ENCODE data around the gene DCHS2. TPM values are rescaled to one million over a fixed set of nuclear protein-coding genes. Genes with fewer than 3 reads are reported as not detected.

The DCHS2 gene
- total RNA-seq, 4 donors from 2014 or later, result 2.3 to 5.0 (median 3.2) TPM

GRCh38 chr4:154407443-154407842 is 84.2 kb downstream of the DCHS2 start:
- H3K4me1 ChIP-seq, result no peaks in the 10 kb centered on the region
- no peak overlapping the region for H3K4me3 ChIP-seq
- H3K9me3 ChIP-seq, result no peaks in the 10 kb centered on the region
- H3K27ac ChIP-seq, result no peak overlapping the region
- no peaks in the 10 kb centered on the region for H3K27me3 ChIP-seq
- H3K36me3 ChIP-seq, result no peaks in the 10 kb centered on the region
- no peak for ATAC-seq
- TF ChIP-seq EP300 (IDR thresholded peaks at IDR 0.05) (no peak), POLR2A (IDR thresholded peaks at IDR 0.05) (no peak)

GRCh38 chr4:154406018-154406795 is 85.4 kb downstream of the DCHS2 start:
- Histone ChIP-seq H3K36me3 (no peaks in the 10 kb centered on the region), H3K27me3 (no peaks in the 10 kb centered on the region), H3K27ac (no peak overlapping the region), H3K4me3 (no peak overlapping the region), H3K4me1 (no peaks in the 10 kb centered on the region), H3K9me3 (no peaks in the 10 kb centered on the region)
- TF ChIP-seq CTCF (IDR thresholded peaks at IDR 0.05), result no peak
- TF ChIP-seq POLR2AphosphoS5 (IDR thresholded peaks at IDR 0.05), result no peak
- 75% methylated on average over 4 of the region's 4 CpGs for WGBS, 2 donors (ENCODE audit: low coverage in 1 of 2)
- no peak for ATAC-seq

- TF ChIP-seq POLR2AphosphoS5 (IDR thresholded peaks at IDR 0.05), result peak; percentile 36
- TF ChIP-seq EP300 (IDR thresholded peaks at IDR 0.05), result no peak
- no peak for TF ChIP-seq POLR2A (IDR thresholded peaks at IDR 0.05)
- peak in 3 of 4 experiments; percentile 51 to 67 (median 64) for TF ChIP-seq CTCF (IDR thresholded peaks at IDR 0.05)
- Histone ChIP-seq H3K27ac (no peak overlapping the region), H3K4me1 (no peaks in the 10 kb centered on the region), H3K27me3 (no peaks in the 10 kb centered on the region), H3K9me3 (no peaks in the 10 kb centered on the region), H3K4me3 (peak overlapping the region in 1 of 2 donors; percentile 22), H3K36me3 (no peaks in the 10 kb centered on the region)
- ATAC-seq, result peak; percentile 67
- WGBS, 2 donors (ENCODE audit: low coverage in 1 of 2), result 53 to 58% methylated on average over 10 of the region's 10 CpGs
Observed at GRCh38 chr4:154399259-154399974, 92.2 kb downstream of the DCHS2 start.

GRCh38 chr4:154390324-154390723 is 101.3 kb downstream of the DCHS2 start:
- no peaks in the 10 kb centered on the region for H3K4me1 ChIP-seq
- no peak overlapping the region for H3K4me3 ChIP-seq
- no peaks in the 10 kb centered on the region for H3K9me3 ChIP-seq
- no peak overlapping the region for H3K27ac ChIP-seq
- TF ChIP-seq EP300 (IDR thresholded peaks at IDR 0.05) (no peak), POLR2AphosphoS5 (IDR thresholded peaks at IDR 0.05) (no peak), CTCF (IDR thresholded peaks at IDR 0.05) (no peak), POLR2A (IDR thresholded peaks at IDR 0.05) (no peak)
- no peaks in the 10 kb centered on the region for H3K36me3 ChIP-seq
- H3K27me3 ChIP-seq, result no peaks in the 10 kb centered on the region
- no peak for ATAC-seq
- 63 to 73% methylated on average over 1 of the region's 3 CpGs for WGBS, 2 donors (ENCODE audit: low coverage in 1 of 2)

GRCh38 chr4:154389148-154389547 is 102.5 kb downstream of the DCHS2 start:
- Histone ChIP-seq H3K4me3 (no peak overlapping the region), H3K36me3 (no peaks in the 10 kb centered on the region), H3K9me3 (no peaks in the 10 kb centered on the region), H3K27ac (no peak overlapping the region), H3K27me3 (no peaks in the 10 kb centered on the region), H3K4me1 (no peaks in the 10 kb centered on the region)
- TF ChIP-seq POLR2A (IDR thresholded peaks at IDR 0.05) (no peak), EP300 (IDR thresholded peaks at IDR 0.05) (no peak), POLR2AphosphoS5 (IDR thresholded peaks at IDR 0.05) (no peak), CTCF (IDR thresholded peaks at IDR 0.05) (no peak)
- ATAC-seq, result no peak
